Measurements from ENCODE around the gene RAB3IP. TPM values are rescaled to one million over a fixed set of nuclear protein-coding genes. Genes with fewer than 3 reads are reported as not detected.
A peak's percentile ranks its signal among the peaks of the same experiment; 100 is the strongest.

RAB3IP gene
- total and polyA plus RNA-seq, 2 of the 4 experiments (the other 2 are of a cell fraction), result 1.5 to 2.7 TPM

DNA sequence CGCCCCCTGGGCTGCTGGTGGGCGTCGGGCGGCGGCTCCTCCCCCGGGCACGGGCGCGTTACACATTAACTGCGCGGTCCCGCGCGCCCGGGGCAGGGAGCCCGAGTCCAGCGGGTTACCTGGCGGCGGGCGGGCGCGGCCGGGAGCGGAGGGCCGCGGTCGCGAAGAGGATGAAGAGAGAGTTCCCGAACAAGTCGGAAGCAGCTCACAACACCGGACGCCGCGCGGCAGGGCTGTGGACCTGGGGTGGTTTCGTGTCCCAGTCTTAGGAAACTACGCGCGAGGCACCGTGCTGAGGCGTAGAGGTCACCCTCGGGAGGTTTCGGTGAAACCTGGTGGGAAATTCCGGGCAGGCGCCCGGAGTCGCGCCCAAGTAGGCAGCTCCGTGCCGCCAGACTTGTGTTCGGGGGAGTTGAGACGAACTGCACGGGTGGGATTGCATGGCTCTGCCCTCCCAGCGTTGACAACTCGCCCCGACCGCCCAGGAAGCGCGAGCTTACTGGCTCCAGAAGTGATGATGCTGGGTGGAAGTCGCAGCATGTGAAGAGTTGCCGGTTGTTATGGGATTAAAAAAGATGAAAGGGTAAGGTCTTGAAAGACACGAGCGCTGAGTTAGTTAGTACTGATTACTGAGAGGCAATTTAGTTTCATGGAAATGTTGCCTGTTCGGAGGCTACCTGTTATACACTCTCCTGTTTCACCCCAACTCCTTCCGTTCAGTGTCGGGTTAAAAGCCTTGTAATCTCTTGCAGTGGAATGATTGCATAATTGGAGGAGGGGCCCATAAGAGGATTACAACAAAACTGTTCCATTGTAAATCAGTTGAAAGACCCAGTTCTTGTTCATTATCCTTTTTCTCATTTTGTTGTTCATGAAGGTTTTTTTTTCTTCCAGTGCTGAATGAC is 879 bp downstream of the RAB3IP start:
- no TSS peak for BruUV-seq (replicated peaks)

More for the DNA sequence above, 879 bp downstream of the RAB3IP start:
- no peaks in the 10 kb centered on the region for H3K79me1 ChIP-seq (ENCODE audit: low read depth in 1 of 2, low read length in 2 of 2)
- H4K5ac ChIP-seq (ENCODE audit: low read depth, low read length), result no peak overlapping the region
- H3K36me3 ChIP-seq (ENCODE audit: control insufficient read depth, insufficient read depth, low read length), result no peaks in the 10 kb centered on the region
- no peak overlapping the region for H2BK20ac ChIP-seq (ENCODE audit: low read depth, low read length)
- H4K91ac ChIP-seq (ENCODE audit: insufficient read depth, low read depth, low read length), result no peak overlapping the region
- H2BK5ac ChIP-seq (ENCODE audit: low read depth, low read length, poor library complexity, severe bottlenecking), result no peak overlapping the region
- no peaks in the 10 kb centered on the region for H4K20me1 ChIP-seq (ENCODE audit: insufficient read depth, low read length)
- POLR2A ChIA-PET (ENCODE audit: unreplicated experiment), result no interaction called here
- no peak overlapping the region for H2AK9ac ChIP-seq (replicated peaks; ENCODE audit: low read depth, low read length, poor library complexity)
- H3K9me1 ChIP-seq (ENCODE audit: insufficient read depth, low read length), result no peaks in the 10 kb centered on the region
- H3K4me3 ChIP-seq (ENCODE audit: insufficient read depth, low read depth, low read length), result peak overlapping the region; percentile 74
- no peak overlapping the region for H3K9ac ChIP-seq (ENCODE audit: low read depth, low read length)
- no peak overlapping the region for H3K18ac ChIP-seq (ENCODE audit: low read depth, low read length)
- H2BK120ac ChIP-seq (ENCODE audit: low read depth, low read length), result no peak overlapping the region
- in situ Hi-C loops (cut with MboI; ENCODE audit: low sequenced_read_pairs), result loop anchor here (25.0 kb wide), 1 partner anchor 402 kb away; the partner anchor contains the start of gene LYZ
- no peak overlapping the region for H3K27ac ChIP-seq (ENCODE audit: insufficient read depth, low read length)
- intact Hi-C loops (cut with micrococcal nuclease), result loop anchor here (10.0 kb wide), 2 partner anchors 135 to 385 kb away; partner anchors contain the start of gene YEATS4
- H3K27me3 ChIP-seq (ENCODE audit: control insufficient read depth, insufficient read depth, low read length), result peaks cover 14% of the 10 kb centered on the region
- H3K9me3 ChIP-seq (ENCODE audit: control insufficient read depth, insufficient read depth, low read length), result no peaks in the 10 kb centered on the region
- H3K56ac ChIP-seq (ENCODE audit: extremely low read depth, insufficient read depth, low read length), result no peak overlapping the region
- H3K4me1 ChIP-seq (ENCODE audit: control insufficient read depth, insufficient read depth, low read length), result no peaks in the 10 kb centered on the region
- H3K4ac ChIP-seq (ENCODE audit: low read depth, low read length), result no peak overlapping the region
- CTCF ChIA-PET, result no interaction called here
- peak overlapping the region; percentile 88 for H2AFZ ChIP-seq (replicated peaks; ENCODE audit: low read length, poor library complexity)
- DNase-seq (peak; percentile 13), ATAC-seq (ENCODE audit: low read depth) (peak; percentile 14)
- peak; percentile 42; the same call in 1 of the 2 replicates for TF ChIP-seq CEBPB (IDR thresholded peaks at IDR 0.05; ENCODE audit: low read depth, low read length)
- TF ChIP-seq, protein P1, sequence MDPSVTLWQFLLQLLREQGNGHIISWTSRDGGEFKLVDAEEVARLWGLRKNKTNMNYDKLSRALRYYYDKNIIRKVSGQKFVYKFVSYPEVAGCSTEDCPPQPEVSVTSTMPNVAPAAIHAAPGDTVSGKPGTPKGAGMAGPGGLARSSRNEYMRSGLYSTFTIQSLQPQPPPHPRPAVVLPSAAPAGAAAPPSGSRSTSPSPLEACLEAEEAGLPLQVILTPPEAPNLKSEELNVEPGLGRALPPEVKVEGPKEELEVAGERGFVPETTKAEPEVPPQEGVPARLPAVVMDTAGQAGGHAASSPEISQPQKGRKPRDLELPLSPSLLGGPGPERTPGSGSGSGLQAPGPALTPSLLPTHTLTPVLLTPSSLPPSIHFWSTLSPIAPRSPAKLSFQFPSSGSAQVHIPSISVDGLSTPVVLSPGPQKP (IDR thresholded peaks at IDR 0.05; ENCODE audit: borderline replicate concordance, low read depth, low read length), result no peak
- H3K4me2 ChIP-seq (ENCODE audit: low read depth, low read length), result peak overlapping the region; percentile 85
- H3K23ac ChIP-seq (ENCODE audit: low read depth, low read length), result no peak overlapping the region
- H2BK15ac ChIP-seq (ENCODE audit: low read depth, low read length), result no peak overlapping the region
- 0% methylated on average over 17 of the region's 66 CpGs; no CpG with 5 or more reads in 1 of the 2 experiments for WGBS, 2 experiments (ENCODE audit: extremely low coverage in 2 of 2, insufficient read length in 1 of 2)
- no peak overlapping the region for H2AK5ac ChIP-seq (ENCODE audit: low read depth, low read length)
- dilution Hi-C loops (cut with HindIII; ENCODE audit: low sequenced_read_pairs, unreplicated experiment), result no loop called here
- H3K14ac ChIP-seq (replicated peaks; ENCODE audit: low read depth, low read length), result no peak overlapping the region
- no peak overlapping the region for H4K8ac ChIP-seq (ENCODE audit: low read depth in 2 of 2, low read length in 2 of 2)
